Measurements from ENCODE around the gene COL7A1.

COL7A1 gene

DNA sequence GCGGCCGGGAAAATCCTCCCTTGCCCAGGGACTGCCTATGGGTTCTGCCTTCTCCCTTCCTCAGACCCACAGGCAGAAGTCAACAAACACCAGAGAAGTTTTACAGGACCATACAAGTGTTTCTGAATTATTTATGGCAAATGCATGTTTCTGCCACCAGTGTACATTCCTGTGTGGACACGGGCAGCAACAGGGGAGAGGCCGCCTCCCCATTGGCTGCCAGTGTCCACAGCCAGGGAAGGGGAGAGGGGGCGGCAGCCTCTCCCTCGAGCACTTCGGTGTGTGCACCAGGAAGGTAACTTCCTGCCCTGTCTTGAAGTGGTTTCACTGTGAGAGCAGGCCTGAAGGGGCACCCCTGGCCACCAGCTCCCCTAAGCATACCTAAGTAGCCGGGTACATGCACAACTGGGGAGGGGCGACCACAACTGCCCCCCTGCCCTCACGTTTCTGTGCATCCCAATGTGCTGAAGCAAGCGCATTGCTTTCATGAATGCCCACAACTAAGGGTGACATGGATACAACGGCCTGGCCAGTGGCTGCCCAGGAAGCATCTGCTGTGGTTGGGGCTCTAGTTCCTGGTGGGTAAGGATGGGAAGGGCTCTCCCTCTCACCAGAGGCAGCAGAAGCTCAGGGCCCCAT, 76.4 kb downstream of the COL7A1 start:
- H3K27me3 ChIP-seq, result no peaks in the 10 kb centered on the region
- H3K9me3 ChIP-seq, result no peaks in the 10 kb centered on the region
- H3K4me2 ChIP-seq, result peak overlapping the region; percentile 47
- H3K36me3 ChIP-seq, result peaks cover 72% of the 10 kb centered on the region
- no peak overlapping the region for H3K9ac ChIP-seq
- no peak overlapping the region for H3K4me3 ChIP-seq
- H3K4me1 ChIP-seq, result peaks cover 89% of the 10 kb centered on the region
- H3K27ac ChIP-seq, result peak overlapping the region; percentile 30; the same call in 1 of the 2 replicates
- peaks cover 56% of the 10 kb centered on the region for H4K20me1 ChIP-seq
- TF ChIP-seq Cebpa-rat (IDR thresholded peaks at IDR 0.05), result no peak

DNA sequence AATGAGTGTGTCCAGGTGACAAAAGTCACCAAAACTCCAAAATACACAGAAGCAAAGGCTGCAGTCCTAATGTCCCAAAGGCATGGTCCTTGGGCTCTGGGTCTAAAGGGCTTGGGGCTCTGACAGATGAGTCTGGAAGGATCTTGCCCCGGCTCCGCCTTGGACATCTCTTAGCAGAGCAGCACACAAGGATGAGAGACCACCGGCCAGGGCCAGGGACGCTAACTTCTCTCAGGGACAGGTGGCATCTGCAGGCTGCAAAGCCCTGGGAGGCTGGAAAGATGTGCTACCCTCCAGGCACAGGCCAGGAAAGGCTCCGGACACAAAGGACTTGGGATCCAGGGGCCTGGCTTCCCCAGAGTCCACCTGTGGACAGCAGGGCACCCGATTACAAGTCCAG, 77.1 kb downstream of the COL7A1 start:
- H3K4me2 ChIP-seq, result no peak overlapping the region
- H3K4me1 ChIP-seq, result peaks cover 82% of the 10 kb centered on the region
- no peak overlapping the region for H3K9ac ChIP-seq
- H3K27me3 ChIP-seq, result no peaks in the 10 kb centered on the region
- H3K9me3 ChIP-seq, result no peaks in the 10 kb centered on the region
- H3K4me3 ChIP-seq, result no peak overlapping the region
- H3K36me3 ChIP-seq, result peaks cover 65% of the 10 kb centered on the region
- H3K27ac ChIP-seq, result no peak overlapping the region
- TF ChIP-seq Cebpa-rat (IDR thresholded peaks at IDR 0.05), result no peak
- peaks cover 56% of the 10 kb centered on the region for H4K20me1 ChIP-seq

DNA sequence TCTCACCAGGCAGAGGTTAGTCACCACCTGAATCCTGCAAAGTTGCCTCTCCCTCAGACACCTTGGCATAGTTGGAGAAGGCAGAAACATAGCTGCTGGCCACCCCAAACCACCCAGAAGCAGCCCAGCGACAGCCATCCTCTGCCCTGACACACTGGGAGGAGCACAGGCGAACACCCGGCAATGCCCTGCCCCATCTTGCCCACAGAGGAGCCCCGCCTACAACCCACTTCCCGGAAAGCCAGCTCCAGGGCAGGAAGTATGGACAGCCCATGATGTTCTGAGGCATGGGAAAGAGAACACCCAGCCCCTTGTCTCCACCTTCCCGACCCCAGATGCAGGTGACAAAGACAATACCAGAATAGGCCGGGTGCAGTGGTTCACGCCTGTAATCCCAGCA, 78.6 kb downstream of the COL7A1 start:
- no peak overlapping the region for H3K9ac ChIP-seq
- H3K4me2 ChIP-seq, result peak overlapping the region; percentile 44; the same call in 1 of the 2 replicates
- peaks cover 56% of the 10 kb centered on the region for H4K20me1 ChIP-seq
- H3K36me3 ChIP-seq, result peaks cover 53% of the 10 kb centered on the region
- no peak overlapping the region for H3K4me3 ChIP-seq
- no peak for TF ChIP-seq Cebpa-rat (IDR thresholded peaks at IDR 0.05)
- no peak overlapping the region for H3K27ac ChIP-seq
- peaks cover 71% of the 10 kb centered on the region for H3K4me1 ChIP-seq
- no peaks in the 10 kb centered on the region for H3K27me3 ChIP-seq
- no peaks in the 10 kb centered on the region for H3K9me3 ChIP-seq

DNA sequence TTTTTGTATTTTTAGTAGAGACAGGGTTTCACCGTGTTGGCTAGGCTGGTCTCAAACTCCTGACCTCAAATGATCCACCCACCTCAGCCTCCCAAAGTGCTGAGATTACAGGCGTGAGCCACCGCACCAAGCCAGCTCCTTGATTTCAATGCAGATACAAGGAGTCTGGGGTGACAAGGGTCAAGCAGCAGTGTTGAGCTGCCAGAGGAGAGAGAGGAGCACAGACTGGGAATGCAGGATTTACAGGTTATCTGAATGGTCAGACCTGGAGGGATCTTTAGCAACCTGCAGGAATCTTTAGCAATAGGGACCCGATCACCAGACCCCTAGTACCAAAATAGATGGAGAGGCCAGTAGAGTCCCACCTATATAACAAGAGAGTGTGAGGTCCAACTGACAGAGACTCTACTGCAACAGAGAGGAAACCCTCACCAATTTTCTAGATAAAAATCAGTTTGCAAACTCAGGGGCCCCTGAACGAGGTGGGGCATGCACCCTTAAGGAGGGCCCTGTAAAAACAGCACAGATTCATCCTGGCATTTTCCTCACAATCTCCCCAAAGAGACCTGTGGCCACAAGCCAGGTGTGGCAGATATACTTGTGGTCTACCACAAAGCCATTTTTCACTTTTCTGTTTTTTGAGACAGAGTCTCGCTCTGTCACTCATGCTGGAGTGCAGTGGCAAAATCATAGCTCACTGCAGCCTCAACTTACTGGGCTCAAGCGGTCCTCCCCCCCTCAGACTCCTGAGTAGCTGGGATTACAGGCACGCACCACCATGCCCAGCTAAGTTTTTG, 80.5 kb downstream of the COL7A1 start:
- Histone ChIP-seq H3K9ac (no peak overlapping the region; the same call in 1 of the 2 replicates), H3K4me1 (peaks cover 51% of the 10 kb centered on the region), H3K4me3 (no peak overlapping the region), H3K27me3 (no peaks in the 10 kb centered on the region), H3K36me3 (peaks cover 33% of the 10 kb centered on the region), H3K9me3 (no peaks in the 10 kb centered on the region), H3K4me2 (peak overlapping the region; percentile 27), H3K27ac (no peak overlapping the region), H4K20me1 (peaks cover 38% of the 10 kb centered on the region)
- no peak for TF ChIP-seq Cebpa-rat (IDR thresholded peaks at IDR 0.05)

Measured in BLaER1 (cell line).